Upper lobe of left lung (tissue), 6 donors: ENCODE measurements around the gene KDM4B. TPM values are rescaled to one million over a fixed set of nuclear protein-coding genes. Genes with fewer than 3 reads are reported as not detected.

Source experiments
- ATAC-seq, 2 donors: fragments of 200-7000 bp; cut with Tn5 transposase; one replicate each; pipeline ENCODE4 v1.9.1; 2022; ENCODE audit warnings: mild to moderate bottlenecking in 2 of 2, moderate library complexity in 2 of 2; ENCODE audit not compliant: low FRiP score in 2 of 2
- DNase-seq, 2 donors: peaks; one replicate each; pipeline ENCODE4 v3.0.0-alpha.2; 2019 to 2020
- H3K27ac ChIP-seq, 4 donors: fragments of 200-600 bp; sonication (generic); one replicate each; pipeline ENCODE4 v1.5.1; 2016 to 2019
- H3K27me3 ChIP-seq, 4 donors: fragments of 200-600 bp; sonication (generic); one replicate each; pipeline ENCODE4 v1.5.1; 2017 to 2019
- H3K36me3 ChIP-seq, 4 donors: fragments of 200-600 bp; sonication (generic); one replicate each; pipeline ENCODE4 v1.5.1; 2016 to 2019
- H3K4me1 ChIP-seq, 4 donors: fragments of 200-600 bp; sonication (generic); one replicate each; pipeline ENCODE4 v1.5.1; 2018 to 2019
- H3K4me3 ChIP-seq, 4 donors: fragments of 200-600 bp; sonication (generic); one replicate each; pipeline ENCODE4 v1.5.1; 2017 to 2019; ENCODE audit warnings: mild to moderate bottlenecking in 2 of 4, moderate library complexity in 1 of 4
- H3K9me3 ChIP-seq, 4 donors: fragments of 200-600 bp; sonication (generic); one replicate each; pipeline ENCODE4 v1.5.1; 2018 to 2019
- EP300 ChIP-seq, 4 donors: sonication (generic); formaldehyde crosslinking; IDR thresholded peaks; one replicate each; pipeline ENCODE4 v1.5.1; 2017; ENCODE audit warnings: antibody characterized with exemption in 4 of 4, control low read depth in 2 of 4
- POLR2A ChIP-seq, 4 donors: fragments of 450-650 bp; IDR thresholded peaks; one replicate each; pipeline ENCODE4 v1.5.1; 2016 to 2017; ENCODE audit warnings: antibody characterized with exemption in 4 of 4, mild to moderate bottlenecking in 2 of 4
- POLR2AphosphoS5 ChIP-seq, 2 donors: sonication (generic); formaldehyde crosslinking; IDR thresholded peaks; one replicate each; pipeline ENCODE4 v1.5.1; 2017; ENCODE audit warnings: antibody characterized with exemption in 2 of 2
- WGBS, 2 donors: methylation state at CpG; one replicate each; pipeline ENCODE4 v1.1.5; 2017 to 2018; 5-methylcytosine and 5-hydroxymethylcytosine counted together
- total RNA-seq, 6 donors: library from RNA; depleted of rRNA in 4 of 6; stranded (reverse); fragments of >200 nt in 4 of 6; gene quantifications; one replicate each; pipeline versions ENCODE4 v1.1.0 to v1.2.1, GENCODE V29; 2016 to 2021
- TF ChIP-seq, protein P1 (sequence below), 6 experiments: fragments of 450-650 bp in 4 of 6; fragments of 200-600 bp in 2 of 6; sonication (generic) in 2 of 6; IDR thresholded peaks; one replicate each; pipeline ENCODE4 v1.5.1; 2016 to 2019; ENCODE audit warnings: antibody characterized with exemption in 6 of 6
- donor health status: DM: no; HTN: no; CAD: no; lungs with moderate emphysema.
- donor health status: DM: no; HTN: yes; CAD: no; lungs with severe emphysema.

KDM4B gene
- total RNA-seq, 6 donors from 2014 or later, result 28.1 to 112 (median 38.2) TPM

DNA sequence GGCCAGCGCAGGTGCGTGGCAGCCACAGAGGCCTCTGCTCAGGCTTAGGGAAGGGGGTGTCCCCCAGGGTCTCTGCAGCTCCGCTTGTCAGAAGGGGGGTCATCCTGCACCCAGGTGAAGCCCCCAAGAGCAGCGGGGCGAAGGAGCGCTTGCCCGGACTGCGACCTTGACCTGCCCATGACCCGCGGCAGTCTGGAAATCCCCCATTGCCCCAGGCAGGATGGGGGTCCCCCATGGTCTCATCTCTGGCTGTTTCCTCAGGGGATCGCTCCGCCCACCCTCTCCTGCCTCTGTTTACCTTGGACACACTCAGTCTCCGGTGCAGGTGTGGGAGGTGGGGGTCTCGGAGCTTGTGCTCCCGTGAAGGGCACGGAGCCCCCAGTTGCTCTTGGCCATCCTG, 82.7 kb downstream of the KDM4B start:
- Histone ChIP-seq H3K27ac (no peak overlapping the region), H3K4me3 (no peak overlapping the region), H3K27me3 (no peaks in the 10 kb centered on the region), H3K4me1 (peaks cover 24 to 35% (median 25%) of the 10 kb centered on the region in 4 donors), H3K36me3 (peaks cover 6 to 55% (median 45%) of the 10 kb centered on the region in 4 donors), H3K9me3 (no peaks in the 10 kb centered on the region)
- no peak for TF ChIP-seq POLR2AphosphoS5 (IDR thresholded peaks at IDR 0.05)
- TF ChIP-seq, protein P1, sequence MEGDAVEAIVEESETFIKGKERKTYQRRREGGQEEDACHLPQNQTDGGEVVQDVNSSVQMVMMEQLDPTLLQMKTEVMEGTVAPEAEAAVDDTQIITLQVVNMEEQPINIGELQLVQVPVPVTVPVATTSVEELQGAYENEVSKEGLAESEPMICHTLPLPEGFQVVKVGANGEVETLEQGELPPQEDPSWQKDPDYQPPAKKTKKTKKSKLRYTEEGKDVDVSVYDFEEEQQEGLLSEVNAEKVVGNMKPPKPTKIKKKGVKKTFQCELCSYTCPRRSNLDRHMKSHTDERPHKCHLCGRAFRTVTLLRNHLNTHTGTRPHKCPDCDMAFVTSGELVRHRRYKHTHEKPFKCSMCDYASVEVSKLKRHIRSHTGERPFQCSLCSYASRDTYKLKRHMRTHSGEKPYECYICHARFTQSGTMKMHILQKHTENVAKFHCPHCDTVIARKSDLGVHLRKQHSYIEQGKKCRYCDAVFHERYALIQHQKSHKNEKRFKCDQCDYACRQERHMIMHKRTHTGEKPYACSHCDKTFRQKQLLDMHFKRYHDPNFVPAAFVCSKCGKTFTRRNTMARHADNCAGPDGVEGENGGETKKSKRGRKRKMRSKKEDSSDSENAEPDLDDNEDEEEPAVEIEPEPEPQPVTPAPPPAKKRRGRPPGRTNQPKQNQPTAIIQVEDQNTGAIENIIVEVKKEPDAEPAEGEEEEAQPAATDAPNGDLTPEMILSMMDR (IDR thresholded peaks at IDR 0.05), result no peak
- no peak for TF ChIP-seq EP300 (IDR thresholded peaks at IDR 0.05)
- no peak for TF ChIP-seq POLR2A (IDR thresholded peaks at IDR 0.05)
- ATAC-seq (no peak), DNase-seq (no peak)
- 94 to 100% methylated on average over 4 to 16 of the region's 16 CpGs for WGBS, 2 donors

DNA sequence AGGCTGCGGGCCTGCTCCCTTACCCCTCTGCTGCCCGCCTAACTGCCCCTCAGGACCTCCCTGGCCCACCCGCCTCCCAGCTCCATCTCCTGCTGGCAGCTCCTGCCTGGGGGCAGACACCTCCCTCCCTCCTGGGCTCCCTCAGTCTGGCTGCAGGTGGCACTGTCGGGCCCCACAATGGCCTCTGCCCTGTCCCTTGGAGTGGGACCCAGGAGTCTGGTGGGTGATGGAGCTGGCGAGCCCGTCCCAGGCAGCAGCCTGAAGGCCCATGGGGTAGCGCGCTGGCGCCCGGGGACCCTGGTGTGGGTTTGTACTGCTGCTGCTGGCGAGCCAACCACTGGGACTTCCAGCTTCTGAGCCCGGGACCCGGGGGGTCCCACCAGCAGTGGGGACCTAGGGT, 83.6 kb downstream of the KDM4B start:
- TF ChIP-seq POLR2AphosphoS5 (IDR thresholded peaks at IDR 0.05) (no peak), EP300 (IDR thresholded peaks at IDR 0.05) (no peak), POLR2A (IDR thresholded peaks at IDR 0.05) (no peak)
- TF ChIP-seq, protein P1 (IDR thresholded peaks at IDR 0.05), result no peak
- WGBS, 2 donors, result 100% methylated on average over 5 of the region's 13 CpGs; no CpG with 5 or more reads in 1 of the 2 donors

DNA sequence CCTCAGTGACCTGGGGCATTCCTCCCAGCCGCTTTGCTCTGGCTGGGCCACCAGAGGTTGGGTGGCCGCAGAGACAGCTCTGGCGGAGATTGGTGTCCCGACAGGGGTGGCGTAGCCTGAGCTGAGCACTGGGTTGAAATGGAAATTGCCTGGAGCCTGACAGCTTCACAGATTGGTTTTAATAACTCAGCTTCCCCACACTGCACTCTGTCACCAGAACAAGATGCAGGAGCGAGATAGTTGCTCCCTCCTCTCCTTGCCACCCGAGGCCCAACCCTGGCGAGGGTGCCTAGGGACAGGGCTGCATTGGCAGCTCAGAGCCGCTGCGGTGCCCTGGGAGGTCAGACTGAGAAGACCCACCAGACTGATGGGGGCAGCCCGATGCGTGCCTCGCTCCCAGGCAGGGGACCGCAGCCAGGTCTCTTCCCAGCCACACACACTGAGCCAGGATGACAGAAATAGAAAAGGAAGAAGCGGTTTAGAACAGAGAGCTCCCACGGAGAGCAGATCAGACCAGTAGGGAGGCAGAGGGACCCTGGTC, 84.1 kb downstream of the KDM4B start:
- 91 to 95% methylated on average over 10 to 16 of the region's 16 CpGs for WGBS, 2 donors
- DNase-seq (peak in 1 of 2 donors; percentile 43), ATAC-seq (no peak)
- no peak overlapping the region for H3K4me3 ChIP-seq
- TF ChIP-seq, protein P1 (IDR thresholded peaks at IDR 0.05), result no peak
- TF ChIP-seq EP300 (IDR thresholded peaks at IDR 0.05) (no peak), POLR2A (IDR thresholded peaks at IDR 0.05) (no peak), POLR2AphosphoS5 (IDR thresholded peaks at IDR 0.05) (no peak)
- peaks cover 0 to 55% (median 48%) of the 10 kb centered on the region in 4 donors for H3K36me3 ChIP-seq
- H3K4me1 ChIP-seq, result peaks cover 11 to 21% (median 17%) of the 10 kb centered on the region in 4 donors
- H3K9me3 ChIP-seq, result no peaks in the 10 kb centered on the region
- H3K27me3 ChIP-seq, result no peaks in the 10 kb centered on the region
- no peak overlapping the region for H3K27ac ChIP-seq

More for the DNA sequence above, 83.6 kb downstream of the KDM4B start:
- DNase-seq (peak in 1 of 2 donors; percentile 75), ATAC-seq (no peak)
- H3K4me3 ChIP-seq, result no peak overlapping the region
- H3K27me3 ChIP-seq, result no peaks in the 10 kb centered on the region
- peaks cover 16 to 26% (median 22%) of the 10 kb centered on the region in 4 donors for H3K4me1 ChIP-seq
- no peaks in the 10 kb centered on the region for H3K9me3 ChIP-seq
- peaks cover 3 to 55% (median 47%) of the 10 kb centered on the region in 4 donors for H3K36me3 ChIP-seq
- no peak overlapping the region for H3K27ac ChIP-seq

DNA sequence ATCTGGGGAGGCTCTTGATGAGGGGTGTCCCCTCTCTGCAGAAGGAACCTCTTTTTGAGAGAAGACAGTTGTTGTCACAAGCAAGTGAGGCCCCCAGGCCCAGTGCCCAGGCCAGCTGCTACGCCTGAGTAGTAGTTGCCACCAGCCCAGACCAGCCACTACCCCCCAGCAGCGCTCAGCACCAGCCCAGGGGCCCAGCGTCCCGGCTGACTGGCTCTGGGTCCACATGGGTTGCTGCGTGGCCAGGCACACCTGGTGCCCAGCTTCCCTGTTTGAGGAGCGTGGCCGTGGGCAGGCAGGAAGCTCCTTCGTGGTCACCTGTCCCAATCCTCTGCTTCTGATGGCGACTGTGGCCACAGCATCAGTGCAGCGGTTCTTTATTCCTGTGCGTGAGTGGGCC, 84.7 kb downstream of the KDM4B start:
- ATAC-seq (no peak), DNase-seq (peak in 1 of 2 donors; percentile 51)
- TF ChIP-seq EP300 (IDR thresholded peaks at IDR 0.05) (no peak), POLR2A (IDR thresholded peaks at IDR 0.05) (no peak), POLR2AphosphoS5 (IDR thresholded peaks at IDR 0.05) (no peak)
- TF ChIP-seq, protein P1 (IDR thresholded peaks at IDR 0.05), result no peak
- H3K36me3 ChIP-seq, result peaks cover 0 to 61% (median 50%) of the 10 kb centered on the region in 4 donors
- H3K9me3 ChIP-seq, result no peaks in the 10 kb centered on the region
- no peak overlapping the region for H3K27ac ChIP-seq
- WGBS, 2 donors, result 80 to 84% methylated on average over 6 to 11 of the region's 11 CpGs
- no peaks in the 10 kb centered on the region for H3K27me3 ChIP-seq
- peaks cover 4 to 15% (median 11%) of the 10 kb centered on the region in 4 donors for H3K4me1 ChIP-seq
- no peak overlapping the region for H3K4me3 ChIP-seq
